Karpas-422 (cell line): ENCODE measurements around the gene GLS2. TPM values are rescaled to one million over a fixed set of nuclear protein-coding genes. Genes with fewer than 3 reads are reported as not detected.
"Not testable (repeated sequence)": the region's sequence is repeated elsewhere in the genome, so short reads cannot be mapped to it uniquely, and the experiment has no call there.

Experiments
- DNase-seq: peaks from one replicate; pipeline ENCODE4 v3.0.0-alpha.2; 2015
- H2AFZ ChIP-seq: fragments of 200-600 bp; sonication (generic); 2 replicates; pipeline ENCODE4 v1.6.1; 2014; ENCODE audit warnings: antibody characterized with exemption, low read length, mixed read lengths
- H3K27ac ChIP-seq: fragments of 200-600 bp; sonication (generic); 2 replicates; pipeline ENCODE4 v1.5.1; 2014; ENCODE audit warnings: mild to moderate bottlenecking, low read length, moderate library complexity
- H3K27me3 ChIP-seq: fragments of 200-600 bp; sonication (generic); 2 replicates; pipeline ENCODE4 v1.6.1; 2014; ENCODE audit warnings: low read length, mixed read lengths
- H3K36me3 ChIP-seq: fragments of 200-600 bp; sonication (generic); 2 replicates; pipeline ENCODE4 v1.6.1; 2014; ENCODE audit warnings: low read length, mixed read lengths; ENCODE audit not compliant: insufficient read depth
- H3K4me1 ChIP-seq: fragments of 200-600 bp; sonication (generic); 2 replicates; pipeline ENCODE4 v1.6.1; 2014; ENCODE audit warnings: mild to moderate bottlenecking, low read length, mixed read lengths
- H3K4me2 ChIP-seq: fragments of 200-600 bp; sonication (generic); 2 replicates; pipeline ENCODE4 v1.6.1; 2014; ENCODE audit warnings: low read length, low read depth, mild to moderate bottlenecking; ENCODE audit not compliant: poor library complexity, severe bottlenecking
- H3K4me3 ChIP-seq: fragments of 200-600 bp; sonication (generic); 2 replicates; pipeline ENCODE4 v1.5.1; 2014; ENCODE audit warnings: mild to moderate bottlenecking, antibody characterized with exemption, low read length, mixed read lengths
- H3K79me2 ChIP-seq: fragments of 200-600 bp; sonication (generic); 2 replicates; pipeline ENCODE4 v1.6.1; 2014; ENCODE audit warnings: mild to moderate bottlenecking, low read length, mixed read lengths
- H3K9ac ChIP-seq: fragments of 200-600 bp; sonication (generic); 2 replicates; pipeline ENCODE4 v1.6.0; 2014; ENCODE audit warnings: low read length
- H3K9me2 ChIP-seq: fragments of 200-600 bp; sonication (generic), shearing (Covaris generic); replicated peaks from 2 replicates; pipeline ENCODE4 v1.6.0; 2014; ENCODE audit warnings: mild to moderate bottlenecking, low read length, moderate library complexity; ENCODE audit not compliant: insufficient read depth
- H3K9me3 ChIP-seq: fragments of 300-700, 200-600 bp; sonication (generic); 2 replicates; pipeline ENCODE4 v1.6.1; 2014; ENCODE audit warnings: low read length, mixed read lengths
- H4K20me1 ChIP-seq: fragments of 200-600 bp; sonication (generic); 2 replicates; pipeline ENCODE4 v1.6.1; 2014; ENCODE audit warnings: mild to moderate bottlenecking, antibody characterized with exemption, low read length, low read depth; ENCODE audit not compliant: insufficient read depth
- total RNA-seq: library from RNA; depleted of rRNA; stranded (reverse); fragments of >200 nt; shearing (Covaris generic); gene quantifications from 2 replicates; pipeline ENCODE4 v1.2.3, GENCODE V29; 2014; ENCODE audit warnings: low replicate concordance

GLS2 gene
- total RNA-seq, 1 experiment from 2014 or later = not detected

GRCh38 chr12:56448860-56449621, 38.9 kb downstream of the GLS2 start, which contains the start of gene TIMELESS:
TIMELESS (minus strand) TSS chr12:56449426; CDS start chr12:56434170, 15,256 bp downstream.
- DNase-seq = peak; percentile 96
- H3K4me2 ChIP-seq = peak within 1 kb of the TSS; percentile 85
- H3K79me2 ChIP-seq = peaks cover 34% of the 10 kb centered on the region

GRCh38 chr12:56443208-56443607, 44.8 kb downstream of the GLS2 start:
- not testable (repeated sequence) for DNase-seq, H3K27me3 ChIP-seq, H3K9me3 ChIP-seq, H2AFZ ChIP-seq, H3K4me3 ChIP-seq, H3K4me1 ChIP-seq, H3K27ac ChIP-seq, H3K9ac ChIP-seq, H3K36me3 ChIP-seq, H4K20me1 ChIP-seq, H3K9me2 ChIP-seq, H3K4me2 ChIP-seq
- H3K79me2 ChIP-seq = peaks cover 79% of the 10 kb centered on the region

More at GRCh38 chr12:56448860-56449621, 38.9 kb downstream of the GLS2 start, which contains the start of gene TIMELESS:
- Histone ChIP-seq H3K9me2 (no peaks in the 10 kb centered on the region), H3K4me1 (peaks cover 19% of the 10 kb centered on the region), H2AFZ (peak within 1 kb of the TSS; percentile 27; the same call in 1 of the 2 replicates), H3K36me3 (no peaks in the 10 kb centered on the region), H3K9me3 (no peaks in the 10 kb centered on the region), H3K27ac (peak within 1 kb of the TSS; percentile 75), H4K20me1 (no peaks in the 10 kb centered on the region), H3K9ac (peak within 1 kb of the TSS; percentile 86), H3K27me3 (no peaks in the 10 kb centered on the region), H3K4me3 (peak within 1 kb of the TSS; percentile 80)

GRCh38 chr12:56437430-56438176, 50.4 kb downstream of the GLS2 start:
- Histone ChIP-seq H3K9ac (no peak overlapping the region), H3K9me2 (no peaks in the 10 kb centered on the region), H2AFZ (no peak overlapping the region), H3K27me3 (no peaks in the 10 kb centered on the region), H3K27ac (no peak overlapping the region), H3K4me2 (no peak overlapping the region), H3K4me3 (no peak overlapping the region), H3K4me1 (no peaks in the 10 kb centered on the region), H4K20me1 (no peaks in the 10 kb centered on the region), H3K79me2 (peaks cover 70% of the 10 kb centered on the region), H3K9me3 (no peaks in the 10 kb centered on the region), H3K36me3 (no peaks in the 10 kb centered on the region)
- DNase-seq = no peak

- no peaks in the 10 kb centered on the region for H4K20me1 ChIP-seq
- H3K4me1 ChIP-seq = no peaks in the 10 kb centered on the region
- no peaks in the 10 kb centered on the region for H3K9me2 ChIP-seq
- no peak overlapping the region for H3K9ac ChIP-seq
- no peak overlapping the region for H2AFZ ChIP-seq
- peaks cover 11% of the 10 kb centered on the region; the same call in 1 of the 2 replicates for H3K36me3 ChIP-seq
- H3K27ac ChIP-seq = no peak overlapping the region
- H3K27me3 ChIP-seq = no peaks in the 10 kb centered on the region
- DNase-seq = no peak
- no peak overlapping the region for H3K4me3 ChIP-seq
- H3K79me2 ChIP-seq = peaks cover 44% of the 10 kb centered on the region
- no peak overlapping the region for H3K4me2 ChIP-seq
- no peaks in the 10 kb centered on the region for H3K9me3 ChIP-seq
Observed at GRCh38 chr12:56434828-56435227, 53.1 kb downstream of the GLS2 start.

- DNase-seq = no peak
- Histone ChIP-seq H3K4me2 (no peak overlapping the region), H3K9me3 (no peaks in the 10 kb centered on the region), H3K27ac (no peak overlapping the region), H3K4me1 (no peaks in the 10 kb centered on the region), H3K9ac (no peak overlapping the region), H3K36me3 (peaks cover 18% of the 10 kb centered on the region; the same call in 1 of the 2 replicates), H4K20me1 (no peaks in the 10 kb centered on the region), H3K27me3 (no peaks in the 10 kb centered on the region), H3K79me2 (peaks cover 14% of the 10 kb centered on the region), H3K4me3 (no peak overlapping the region), H3K9me2 (no peaks in the 10 kb centered on the region), H2AFZ (no peak overlapping the region)
Observed at GRCh38 chr12:56431850-56432249, 56.1 kb downstream of the GLS2 start.

GRCh38 chr12:56431288-56431687, 56.7 kb downstream of the GLS2 start:
- Histone ChIP-seq H3K4me3 (no peak overlapping the region), H3K36me3 (peaks cover 18% of the 10 kb centered on the region; the same call in 1 of the 2 replicates), H3K9ac (no peak overlapping the region)

GRCh38 chr12:56425940-56426438, 62.0 kb downstream of the GLS2 start:
- H2AFZ ChIP-seq = no peak overlapping the region
- H3K4me2 ChIP-seq = no peak overlapping the region
- H3K9ac ChIP-seq = no peak overlapping the region
- H3K27ac ChIP-seq = no peak overlapping the region
- peaks cover 40% of the 10 kb centered on the region; the same call in 1 of the 2 replicates for H3K36me3 ChIP-seq
- H3K4me1 ChIP-seq = no peaks in the 10 kb centered on the region
- DNase-seq = no peak
- H3K27me3 ChIP-seq = no peaks in the 10 kb centered on the region
- H3K9me3 ChIP-seq = no peaks in the 10 kb centered on the region
- H4K20me1 ChIP-seq = no peaks in the 10 kb centered on the region
- H3K79me2 ChIP-seq = no peaks in the 10 kb centered on the region
- H3K9me2 ChIP-seq = no peaks in the 10 kb centered on the region
- H3K4me3 ChIP-seq = no peak overlapping the region

More at GRCh38 chr12:56431288-56431687, 56.7 kb downstream of the GLS2 start:
- Histone ChIP-seq H3K9me3 (no peaks in the 10 kb centered on the region), H3K27ac (no peak overlapping the region), H4K20me1 (no peaks in the 10 kb centered on the region), H3K4me2 (no peak overlapping the region), H2AFZ (no peak overlapping the region), H3K9me2 (no peaks in the 10 kb centered on the region), H3K79me2 (peaks cover 8% of the 10 kb centered on the region), H3K4me1 (no peaks in the 10 kb centered on the region), H3K27me3 (no peaks in the 10 kb centered on the region)
- DNase-seq = no peak

- no peaks in the 10 kb centered on the region for H3K9me2 ChIP-seq
- DNase-seq = no peak
- H4K20me1 ChIP-seq = no peaks in the 10 kb centered on the region
- no peak overlapping the region for H3K27ac ChIP-seq
- H3K4me2 ChIP-seq = no peak overlapping the region
- H3K27me3 ChIP-seq = no peaks in the 10 kb centered on the region
- H3K9me3 ChIP-seq = no peaks in the 10 kb centered on the region
- no peaks in the 10 kb centered on the region for H3K4me1 ChIP-seq
- H3K79me2 ChIP-seq = no peaks in the 10 kb centered on the region
- H3K9ac ChIP-seq = no peak overlapping the region
- peaks cover 43% of the 10 kb centered on the region; the same call in 1 of the 2 replicates for H3K36me3 ChIP-seq
- H2AFZ ChIP-seq = no peak overlapping the region
- no peak overlapping the region for H3K4me3 ChIP-seq
Observed at GRCh38 chr12:56425193-56425592, 62.8 kb downstream of the GLS2 start.
